GM12891 (cell line): ENCODE data around the gene FADS6.

Source experiments
- PAX5 ChIP-seq: IDR thresholded peaks from 2 replicates; pipeline ENCODE4 v1.6.1; 2011; ENCODE audit warnings: low read length, moderate library complexity, mild to moderate bottlenecking; ENCODE audit not compliant: insufficient read depth, severe bottlenecking
- POLR2A ChIP-seq: IDR thresholded peaks from 2 replicates; pipeline ENCODE4 v1.6.1; 2011; ENCODE audit warnings: low read depth, low read length, control low read depth
- POLR2AphosphoS5 ChIP-seq: IDR thresholded peaks from 2 replicates; pipeline ENCODE4 v1.6.1; 2011; ENCODE audit warnings: low read depth, low read length, control low read depth
- SPI1 ChIP-seq: IDR thresholded peaks from 2 replicates; pipeline ENCODE4 v1.6.1; 2011; ENCODE audit warnings: low read depth, low read length, control low read depth
- TAF1 ChIP-seq: IDR thresholded peaks from 2 replicates; pipeline ENCODE4 v1.6.1; 2011; ENCODE audit warnings: low read depth, low read length, control low read depth

DNA sequence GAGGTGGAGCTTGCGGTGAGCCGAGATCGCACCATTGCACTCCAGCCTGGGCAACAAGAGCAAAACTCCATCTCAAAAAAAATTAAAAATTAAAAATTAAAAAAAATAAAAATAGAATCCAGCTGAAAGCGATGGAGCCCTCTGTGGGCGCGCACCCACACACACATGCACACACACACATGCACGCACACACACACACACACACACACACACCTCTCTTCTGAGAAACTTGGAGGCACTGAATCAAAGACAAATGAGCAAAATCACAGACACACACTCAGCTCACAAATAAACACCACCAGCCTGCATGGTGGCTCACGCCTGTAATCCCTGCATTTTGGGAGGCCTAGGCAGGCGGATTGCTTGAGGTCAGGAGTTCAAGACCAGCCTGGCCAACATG, 9.6 kb upstream of the FADS6 start:
- TF ChIP-seq POLR2A (no peak), PAX5 (no peak), POLR2AphosphoS5 (no peak), TAF1 (no peak), SPI1 (no peak)
